Measurements from ENCODE around the gene CDK6. TPM values are rescaled to one million over a fixed set of nuclear protein-coding genes. Genes with fewer than 3 reads are reported as not detected.

The CDK6 gene
- total and polyA plus RNA-seq, 10 of the 15 experiments (the other 5 are each of a cell fraction or from before 2014, with no cell fraction given), result 8.0 to 118 (median 45.8) TPM

DNA sequence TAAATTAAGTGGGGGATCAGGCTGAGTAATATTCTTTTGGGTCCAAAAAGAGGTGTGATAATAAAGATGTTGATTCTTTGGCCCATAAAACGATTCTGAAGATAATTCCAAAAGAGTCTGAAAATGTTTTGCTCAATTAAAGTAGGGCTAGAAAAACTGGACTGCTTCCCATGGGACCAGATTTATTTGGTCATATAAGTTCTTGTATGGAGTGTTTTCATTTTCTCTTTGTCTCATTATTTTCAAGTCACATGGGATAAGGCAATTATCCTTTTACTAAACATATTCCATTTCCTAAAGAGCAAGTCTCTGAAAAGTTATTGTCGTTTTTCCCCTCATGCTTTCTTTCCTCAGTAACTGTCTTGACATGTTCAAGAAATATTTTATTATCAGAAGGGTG, 41.5 kb downstream of the CDK6 start:
- ChIA-PET SMC1A (ENCODE audit: uncharacterized antibody, unreplicated experiment) (interaction anchor here (1.0 to 2.8 kb wide), 7 partner anchors 9 to 73 kb away, joined by 3 to 34 read pairs (median 4); no protein-coding TSS in a partner anchor), RAD21 (ENCODE audit: unreplicated experiment) (interaction anchor here (0.9 kb wide), 1 partner anchor 19 kb away, joined by 3 read pairs; no protein-coding TSS in a partner anchor), POLR2A (no interaction called here), CTCF (interaction anchor here (3.4 kb wide), 1 partner anchor 38 kb away, joined by 13 read pairs; no protein-coding TSS in a partner anchor)
- peaks cover 67% of the 10 kb centered on the region for H3K79me2 ChIP-seq (ENCODE audit: control insufficient read depth, insufficient read depth, low read length)
- TF ChIP-seq, protein P1, sequence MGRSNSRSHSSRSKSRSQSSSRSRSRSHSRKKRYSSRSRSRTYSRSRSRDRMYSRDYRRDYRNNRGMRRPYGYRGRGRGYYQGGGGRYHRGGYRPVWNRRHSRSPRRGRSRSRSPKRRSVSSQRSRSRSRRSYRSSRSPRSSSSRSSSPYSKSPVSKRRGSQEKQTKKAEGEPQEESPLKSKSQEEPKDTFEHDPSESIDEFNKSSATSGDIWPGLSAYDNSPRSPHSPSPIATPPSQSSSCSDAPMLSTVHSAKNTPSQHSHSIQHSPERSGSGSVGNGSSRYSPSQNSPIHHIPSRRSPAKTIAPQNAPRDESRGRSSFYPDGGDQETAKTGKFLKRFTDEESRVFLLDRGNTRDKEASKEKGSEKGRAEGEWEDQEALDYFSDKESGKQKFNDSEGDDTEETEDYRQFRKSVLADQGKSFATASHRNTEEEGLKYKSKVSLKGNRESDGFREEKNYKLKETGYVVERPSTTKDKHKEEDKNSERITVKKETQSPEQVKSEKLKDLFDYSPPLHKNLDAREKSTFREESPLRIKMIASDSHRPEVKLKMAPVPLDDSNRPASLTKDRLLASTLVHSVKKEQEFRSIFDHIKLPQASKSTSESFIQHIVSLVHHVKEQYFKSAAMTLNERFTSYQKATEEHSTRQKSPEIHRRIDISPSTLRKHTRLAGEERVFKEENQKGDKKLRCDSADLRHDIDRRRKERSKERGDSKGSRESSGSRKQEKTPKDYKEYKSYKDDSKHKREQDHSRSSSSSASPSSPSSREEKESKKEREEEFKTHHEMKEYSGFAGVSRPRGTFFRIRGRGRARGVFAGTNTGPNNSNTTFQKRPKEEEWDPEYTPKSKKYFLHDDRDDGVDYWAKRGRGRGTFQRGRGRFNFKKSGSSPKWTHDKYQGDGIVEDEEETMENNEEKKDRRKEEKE (IDR thresholded peaks at IDR 0.05), result no peak
- TF ChIP-seq SREBF1 (IDR thresholded peaks at IDR 0.05; ENCODE audit: low read length) (no peak), POLR2A (IDR thresholded peaks at IDR 0.05; ENCODE audit: low read depth, low read length) (no peak), BCL11A (IDR thresholded peaks at IDR 0.05; ENCODE audit: low read depth, low read length) (no peak), TAF1 (IDR thresholded peaks at IDR 0.05; ENCODE audit: borderline replicate concordance, low read depth, low read length) (no peak)
- TF ChIP-seq, protein P2, sequence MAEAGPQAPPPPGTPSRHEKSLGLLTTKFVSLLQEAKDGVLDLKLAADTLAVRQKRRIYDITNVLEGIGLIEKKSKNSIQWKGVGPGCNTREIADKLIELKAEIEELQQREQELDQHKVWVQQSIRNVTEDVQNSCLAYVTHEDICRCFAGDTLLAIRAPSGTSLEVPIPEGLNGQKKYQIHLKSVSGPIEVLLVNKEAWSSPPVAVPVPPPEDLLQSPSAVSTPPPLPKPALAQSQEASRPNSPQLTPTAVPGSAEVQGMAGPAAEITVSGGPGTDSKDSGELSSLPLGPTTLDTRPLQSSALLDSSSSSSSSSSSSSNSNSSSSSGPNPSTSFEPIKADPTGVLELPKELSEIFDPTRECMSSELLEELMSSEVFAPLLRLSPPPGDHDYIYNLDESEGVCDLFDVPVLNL (IDR thresholded peaks at IDR 0.05; ENCODE audit: low read depth, low read length), result no peak
- TF ChIP-seq, protein P3, sequence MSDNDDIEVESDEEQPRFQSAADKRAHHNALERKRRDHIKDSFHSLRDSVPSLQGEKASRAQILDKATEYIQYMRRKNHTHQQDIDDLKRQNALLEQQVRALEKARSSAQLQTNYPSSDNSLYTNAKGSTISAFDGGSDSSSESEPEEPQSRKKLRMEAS (IDR thresholded peaks at IDR 0.05; ENCODE audit: low read depth, low read length), result no peak
- DNase-seq (ENCODE audit: low read depth, low spot score) (no peak), ATAC-seq (no peak), FAIRE-seq (no peak)
- no peak overlapping the region for H3K9ac ChIP-seq (ENCODE audit: control insufficient read depth, insufficient read depth, low read length)
- WGBS (ENCODE audit: insufficient coverage, insufficient replicate concordance, low lambda C conversion rate, missing lambda C conversion rate), result 88% methylated on average over 2 of the region's 2 CpGs
- in situ Hi-C loops (cut with MboI) (no loop called here), intact Hi-C loops (cut with micrococcal nuclease; ENCODE audit: unreplicated experiment) (no loop called here)
- BruUV-seq (replicated peaks), result no TSS peak
- no peak overlapping the region for H3K27ac ChIP-seq (ENCODE audit: control insufficient read depth, insufficient read depth)
- H3K9me3 ChIP-seq (replicated peaks; ENCODE audit: control insufficient read depth, insufficient read depth, low read length), result peaks cover 17% of the 10 kb centered on the region
- H2AFZ ChIP-seq (ENCODE audit: control insufficient read depth, low read depth, low read length), result no peak overlapping the region
- no peak overlapping the region for H3K4me3 ChIP-seq
- peaks cover 22% of the 10 kb centered on the region for H3K4me1 ChIP-seq (ENCODE audit: control insufficient read depth, insufficient read depth, low read length)
- no peaks in the 10 kb centered on the region for H3K27me3 ChIP-seq (replicated peaks in 1 of 2; ENCODE audit: control insufficient read depth in 2 of 2, insufficient read depth in 2 of 2, low read length in 1 of 2)
- H3K4me2 ChIP-seq (ENCODE audit: control insufficient read depth, insufficient read depth), result no peak overlapping the region
- H4K20me1 ChIP-seq (ENCODE audit: control insufficient read depth, insufficient read depth), result no peaks in the 10 kb centered on the region
- H3K36me3 ChIP-seq (ENCODE audit: control insufficient read depth in 2 of 2, insufficient read depth in 2 of 2, low read length in 1 of 2), result peaks cover 2 to 4% of the 10 kb centered on the region in 2 experiments; a peak in 2 of 4 replicates

All from GM12878 (cell line).